Activated CD8-positive, alpha-beta memory T cell treated with anti-CD3 and anti-CD28 coated beads, Interleukin-2, amount 50 U/mL, for 4 hours (primary cell): ENCODE results near the gene LRRC52.

Source experiments
- DNase-seq: peaks from one replicate; pipeline ENCODE4 v3.0.0-alpha.2; 2020

Gene LRRC52

GRCh38 chr1:165539306-165539705 lies 4.5 kb upstream of the LRRC52 start:
- no peak for DNase-seq

GRCh38 chr1:165539908-165540307 lies 3.9 kb upstream of the LRRC52 start:
- no peak for DNase-seq

GRCh38 chr1:165542015-165542631 lies 1.7 kb upstream of the LRRC52 start:
- no peak for DNase-seq

- no peak for DNase-seq
Observed at GRCh38 chr1:165542647-165543046, 1.2 kb upstream of the LRRC52 start.

DNA sequence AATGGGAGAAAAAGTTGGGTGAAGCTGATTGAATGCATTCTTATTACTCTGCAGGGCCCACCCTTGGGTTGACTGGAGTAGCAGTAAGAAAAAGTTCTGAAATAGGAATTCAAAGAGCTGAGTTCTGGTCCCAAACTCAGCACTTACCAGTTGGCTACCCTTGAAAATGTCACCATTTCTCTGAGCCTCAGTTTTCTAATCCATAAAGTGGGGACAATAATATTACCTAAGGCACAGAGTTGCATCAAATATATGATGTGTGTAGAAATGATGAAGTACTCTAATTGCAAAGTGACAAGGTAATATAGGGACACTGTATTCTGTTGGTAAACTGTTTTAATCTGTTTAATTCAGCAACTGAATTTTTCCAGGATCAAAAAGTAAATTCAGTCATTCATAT lies 1.2 kb downstream of the LRRC52 start:
- no peak for DNase-seq

- no peak for DNase-seq
Observed at GRCh38 chr1:165545974-165546373, 2.2 kb downstream of the LRRC52 start.

DNA sequence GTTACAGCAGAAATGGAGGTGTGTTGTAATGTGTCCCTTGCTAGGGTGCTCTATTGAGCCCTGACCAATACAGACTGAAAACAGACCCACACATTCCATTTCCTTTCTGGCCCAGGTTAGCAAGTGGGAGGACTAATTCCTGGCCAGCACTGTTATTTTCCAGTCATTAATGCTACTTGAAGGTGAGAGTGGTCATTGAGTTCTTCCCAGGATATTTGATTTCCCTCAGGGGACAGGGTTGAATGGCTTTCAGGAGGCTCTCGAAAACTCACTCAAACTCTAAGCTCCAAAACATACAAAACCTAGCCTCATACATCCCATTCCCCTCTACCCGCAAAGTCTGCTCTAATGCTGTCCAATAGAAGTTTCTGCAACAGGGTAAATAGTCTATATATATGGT lies 6.2 kb downstream of the LRRC52 start:
- no peak for DNase-seq

DNA sequence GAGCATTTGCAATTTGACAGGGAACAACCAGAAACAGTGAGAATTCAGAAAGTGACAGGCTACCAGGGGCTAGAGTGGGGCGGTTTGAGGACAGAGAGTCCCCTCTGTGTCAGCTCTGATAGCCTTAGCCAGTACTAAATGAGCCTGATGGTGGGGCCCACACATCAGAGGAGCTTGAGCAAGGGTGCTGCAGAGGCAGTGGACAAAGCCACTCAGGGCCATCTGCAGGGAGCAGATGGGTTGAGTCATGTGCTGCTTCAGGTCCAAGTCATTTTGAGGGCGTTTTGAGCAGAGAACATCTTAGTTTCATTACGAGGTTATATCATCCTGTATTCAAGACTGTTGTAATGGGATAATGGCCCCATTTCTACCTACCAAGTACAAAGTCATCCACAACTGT lies 7.7 kb downstream of the LRRC52 start:
- DNase-seq: no peak

GRCh38 chr1:165560883-165561656 lies 17.3 kb downstream of the LRRC52 start:
- no peak for DNase-seq

DNA sequence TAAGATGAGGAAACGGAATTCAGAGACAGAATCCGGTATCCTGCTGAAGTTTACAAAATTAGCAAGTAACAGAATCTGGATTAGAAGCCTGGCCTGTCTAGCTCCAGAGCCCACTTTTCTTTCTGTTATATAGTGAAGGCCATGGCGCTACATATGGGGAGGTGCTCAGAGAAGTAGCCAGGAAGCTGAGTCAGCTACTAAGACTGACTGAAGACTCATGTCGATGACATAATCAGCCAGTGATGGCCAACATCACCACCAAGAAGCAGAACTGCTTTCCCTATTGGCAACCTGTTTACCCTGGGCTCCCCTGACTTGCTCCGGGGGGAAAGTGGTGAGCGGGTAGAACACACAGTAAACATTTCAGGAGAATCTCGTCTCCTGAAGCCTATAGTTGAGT lies 18.8 kb downstream of the LRRC52 start:
- DNase-seq: no peak

GRCh38 chr1:165563551-165563950 lies 19.8 kb downstream of the LRRC52 start:
- DNase-seq: no peak

- no peak for DNase-seq
Observed at GRCh38 chr1:165564561-165564960, 20.8 kb downstream of the LRRC52 start.

DNA sequence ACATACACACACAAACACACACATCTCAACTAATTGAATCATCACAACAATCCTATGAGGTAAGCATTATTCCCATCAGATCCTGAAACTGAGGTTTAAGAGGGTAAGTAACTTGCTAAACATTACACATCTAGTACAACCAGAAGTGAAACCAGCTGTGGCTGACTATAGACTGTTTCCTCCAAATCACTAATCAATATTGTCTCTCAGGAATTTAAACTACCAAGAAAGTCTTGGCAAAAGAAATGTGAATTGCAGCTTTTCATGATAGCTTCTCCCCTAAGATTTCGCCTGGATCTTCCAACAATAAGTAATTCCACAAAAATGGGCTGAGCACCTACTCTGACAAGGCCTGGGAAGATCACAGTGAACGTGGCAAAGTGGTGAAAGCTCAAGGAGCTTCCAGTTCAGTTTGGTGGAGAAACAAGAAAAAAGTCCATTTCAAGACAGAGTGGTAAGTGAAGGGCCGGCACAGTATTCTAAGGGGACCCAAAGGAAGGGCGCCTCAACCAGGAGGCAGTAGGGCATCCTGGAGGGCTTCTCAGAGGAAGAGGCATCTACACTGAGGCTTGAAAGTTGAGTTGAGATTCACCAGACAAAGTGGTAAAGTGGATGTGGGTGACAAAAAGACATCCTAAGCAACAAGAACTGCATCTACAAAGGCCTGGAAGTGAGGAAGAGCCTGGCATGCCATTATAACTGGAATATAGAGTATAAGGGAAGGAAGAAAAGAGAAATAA lies 22.1 kb downstream of the LRRC52 start:
- no peak for DNase-seq

DNA sequence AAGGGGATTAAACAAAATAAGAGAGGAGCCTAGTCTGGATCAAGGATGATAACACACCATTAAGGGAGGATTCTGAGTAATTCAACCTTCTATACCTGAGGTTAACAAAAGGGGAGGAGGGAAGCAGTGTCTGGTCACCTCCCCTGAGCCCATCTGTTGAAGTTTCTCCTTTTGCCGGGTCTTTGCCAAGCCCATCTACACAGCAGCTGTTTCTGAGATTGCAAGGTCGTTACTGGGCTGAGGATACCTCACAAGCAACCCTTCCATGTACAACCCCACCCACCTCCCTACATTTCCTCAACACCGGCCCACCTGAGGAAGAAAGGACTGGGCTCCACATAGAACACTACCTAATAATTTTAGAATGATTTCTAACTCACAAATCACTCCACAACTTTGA lies 26.3 kb downstream of the LRRC52 start:
- DNase-seq: no peak

GRCh38 chr1:165573787-165574186 lies 30.0 kb downstream of the LRRC52 start:
- no peak for DNase-seq

GRCh38 chr1:165574295-165574694 lies 30.5 kb downstream of the LRRC52 start:
- no peak for DNase-seq

- DNase-seq: no peak
Observed at GRCh38 chr1:165575468-165576099, 31.8 kb downstream of the LRRC52 start.

- DNase-seq: no peak
Observed at GRCh38 chr1:165576536-165576935, 32.7 kb downstream of the LRRC52 start.

- DNase-seq: no peak
Observed at GRCh38 chr1:165577707-165578106, 33.9 kb downstream of the LRRC52 start.

GRCh38 chr1:165580931-165581871 lies 37.4 kb downstream of the LRRC52 start:
- DNase-seq: no peak

DNA sequence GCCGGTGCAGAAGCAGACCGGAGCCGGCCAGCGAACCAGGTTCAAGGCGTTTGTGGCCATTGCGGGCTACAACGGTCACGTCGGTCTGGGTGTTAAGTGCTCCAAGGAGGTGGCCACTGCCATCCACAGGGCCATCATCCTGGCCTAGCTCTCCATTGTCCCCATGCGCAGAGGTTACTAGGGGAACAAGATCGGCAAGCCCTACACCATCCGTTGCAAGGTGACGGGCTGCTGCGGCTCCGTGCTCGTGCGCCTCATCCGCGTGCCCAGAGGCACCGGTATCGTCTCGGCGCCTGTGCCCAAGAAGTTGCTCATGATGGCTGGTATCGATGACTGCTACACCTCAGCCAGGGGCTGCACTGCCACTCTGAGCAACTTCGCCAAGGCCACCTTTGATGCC lies 38.1 kb downstream of the LRRC52 start:
- DNase-seq: no peak

- DNase-seq: no peak
Observed at GRCh38 chr1:165586398-165586797, 42.6 kb downstream of the LRRC52 start.
